Endothelial cell of umbilical vein (primary cell): ENCODE results near the gene NTRK2. TPM values are rescaled to one million over a fixed set of nuclear protein-coding genes. Genes with fewer than 3 reads are reported as not detected.

Experiments used
- BruUV-seq: library from RNA; stranded (reverse); fragments of 400-500 nt; replicated peaks from 2 replicates; lab custom pipeline; 2021; lab: Mats Ljungman, UMichigan
- CTCF ChIA-PET: fragments of 300-600, 350-600 bp; sonication (Branson Sonifier 250); formaldehyde crosslinking; loops from one replicate; lab custom pipeline; 2021; ENCODE audit warnings: antibody characterized with exemption, inconsistent platforms; lab: Charles Lee
- POLR2A ChIA-PET: fragments of 300-600, 350-600 bp; sonication (Branson Sonifier 250); formaldehyde crosslinking; loops from one replicate; lab custom pipeline; 2021; ENCODE audit warnings: antibody characterized with exemption, inconsistent platforms; lab: Charles Lee
- DNase-seq: peaks from one replicate; pipeline ENCODE4 v3.0.0-alpha.2; 2011; ENCODE audit warnings: low read depth, low spot score
- FAIRE-seq: peaks from 2 replicates; lab custom pipeline; 2011; peaks lifted over from hg19 to GRCh38; lab: Jason Lieb, UNC
- H2AFZ ChIP-seq: 2 replicates; pipeline ENCODE4 v1.6.0; 2012; ENCODE audit warnings: low read depth, low read length, control low read depth, inconsistent platforms
- H3K27ac ChIP-seq: 2 replicates; pipeline ENCODE4 v1.5.1; 2011; ENCODE audit warnings: low read depth, mild to moderate bottlenecking, control low read depth, low read length, moderate library complexity; ENCODE audit not compliant: insufficient read depth
- H3K27me3 ChIP-seq, 2 experiments: 2 replicates each; pipeline versions ENCODE4 v1.6.0 to v1.6.1; 2011; ENCODE audit warnings: low read length in 2 of 2, mixed read lengths in 1 of 2; ENCODE audit not compliant: control insufficient read depth in 2 of 2, insufficient read depth in 2 of 2
- H3K36me3 ChIP-seq, 2 experiments: 2 replicates in 1 of 2; 3 replicates in 1 of 2; pipeline ENCODE4 v1.5.1; 2011; ENCODE audit warnings: low read length in 2 of 2, mild to moderate bottlenecking in 1 of 2, moderate library complexity in 1 of 2; ENCODE audit not compliant: control insufficient read depth in 2 of 2, insufficient read depth in 2 of 2; ENCODE audit errors: extremely low read depth in 1 of 2
- H3K4me1 ChIP-seq: 3 replicates; pipeline ENCODE4 v1.5.1; 2011; ENCODE audit warnings: mild to moderate bottlenecking, low read length; ENCODE audit not compliant: control insufficient read depth, insufficient read depth; ENCODE audit errors: extremely low read depth
- H3K4me2 ChIP-seq: 2 replicates; pipeline ENCODE4 v1.6.1; 2011; ENCODE audit warnings: low read length, control low read depth, mixed read lengths; ENCODE audit not compliant: insufficient read depth
- H3K4me3 ChIP-seq, 3 experiments: fragments of 200-600 bp in 1 of 3; sonication (generic), shearing (Covaris generic) in 1 of 3; replicated peaks in 1 of 3; 2 replicates each; pipeline ENCODE4 v1.5.1; 2011 to 2016; ENCODE audit warnings: control low read depth in 3 of 3, low read length in 3 of 3, mild to moderate bottlenecking in 2 of 3, inconsistent platforms in 1 of 3, low read depth in 1 of 3, moderate library complexity in 1 of 3; ENCODE audit not compliant: insufficient read depth in 1 of 3
- H3K79me2 ChIP-seq: 2 replicates; pipeline ENCODE4 v1.6.0; 2012; ENCODE audit warnings: low read length, inconsistent platforms; ENCODE audit not compliant: control insufficient read depth, insufficient read depth
- H3K9ac ChIP-seq: replicated peaks from 2 replicates; pipeline ENCODE3; 2011; ENCODE audit warnings: low read length, control low read depth; ENCODE audit not compliant: insufficient read depth; ENCODE audit errors: extremely low read depth
- H3K9me1 ChIP-seq: replicated peaks from 3 replicates; pipeline ENCODE4 v1.6.0; 2011; ENCODE audit warnings: mild to moderate bottlenecking, low read length; ENCODE audit not compliant: control insufficient read depth, insufficient read depth; ENCODE audit errors: extremely low read depth
- H3K9me3 ChIP-seq: replicated peaks from 2 replicates; pipeline ENCODE4 v1.5.1; 2012; ENCODE audit warnings: low read length, inconsistent platforms; ENCODE audit not compliant: control insufficient read depth, insufficient read depth
- H4K20me1 ChIP-seq: replicated peaks from 2 replicates; pipeline ENCODE3; 2011; ENCODE audit warnings: mild to moderate bottlenecking, low read length; ENCODE audit not compliant: control insufficient read depth, insufficient read depth; ENCODE audit errors: extremely low read depth
- EZH2 ChIP-seq: IDR thresholded peaks from 2 replicates; pipeline ENCODE4 v1.6.1; 2012; ENCODE audit warnings: borderline replicate concordance, low read depth, mild to moderate bottlenecking, moderate library complexity, low read length, inconsistent platforms; ENCODE audit not compliant: severe bottlenecking
- FOS ChIP-seq: IDR thresholded peaks from 2 replicates; pipeline ENCODE4 v1.6.1; 2011; ENCODE audit warnings: mild to moderate bottlenecking, low read length, moderate library complexity, borderline replicate concordance; ENCODE audit not compliant: insufficient read depth
- GATA2 ChIP-seq: IDR thresholded peaks from 2 replicates; pipeline ENCODE4 v1.7.0; 2011; ENCODE audit warnings: low read depth, mild to moderate bottlenecking, moderate library complexity, mixed read lengths, low read length; ENCODE audit not compliant: insufficient read length, insufficient read depth
- JUN ChIP-seq: IDR thresholded peaks from 2 replicates; pipeline ENCODE4 v1.6.1; 2011; ENCODE audit warnings: borderline replicate concordance, low read depth; ENCODE audit not compliant: insufficient read length, insufficient read depth
- MAX ChIP-seq: IDR thresholded peaks from 2 replicates; pipeline ENCODE4 v1.6.1; 2011; ENCODE audit not compliant: insufficient read depth, insufficient read length
- MYC ChIP-seq: IDR thresholded peaks from one replicate; pipeline ENCODE4 v1.6.1; 2011; ENCODE audit warnings: mild to moderate bottlenecking, low read depth, low read length
- POLR2A ChIP-seq: IDR thresholded peaks from 2 replicates; pipeline ENCODE4 v1.6.1; 2012; ENCODE audit warnings: low read depth, mild to moderate bottlenecking, control low read depth, low read length
- POLR2AphosphoS5 ChIP-seq: IDR thresholded peaks from 2 replicates; pipeline ENCODE4 v1.6.1; 2012; ENCODE audit warnings: low read depth, mild to moderate bottlenecking, control low read depth, low read length, moderate library complexity; ENCODE audit not compliant: insufficient read depth
- dilution Hi-C: fragments of 300-500 bp; cut with MboI; formaldehyde crosslinking; loops from one replicate; pipeline ENCODE4 v1.15.0; 2019; ENCODE audit warnings: low sequenced_read_pairs; ENCODE audit not compliant: extremely low pct_ligation_motif_present
- intact Hi-C: fragments of 100-400 bp; cut with micrococcal nuclease; formaldehyde crosslinking; loops from one replicate; pipeline ENCODE4 v1.10.0; 2022
- polyA plus RNA-seq, 4 experiments: library from polyadenylated mRNA; depleted of rRNA in 3 of 4; stranded (reverse) in 3 of 4; unstranded in 1 of 4; fragments of >200 nt; gene quantifications; 2 replicates each; pipeline versions ENCODE4 v1.2.1 to v1.2.3, GENCODE V29; 2011 to 2012; ENCODE audit warnings: missing spikeins in 1 of 4
- total RNA-seq: library from RNA; stranded (reverse); gene quantifications from 2 replicates; pipeline ENCODE4 v1.2.3, GENCODE V29; 2021
- TF ChIP-seq, protein P1 (sequence below), 2 donors: IDR thresholded peaks; 1 replicate in 1 of 2; 2 replicates in 1 of 2; pipeline ENCODE4 v1.5.1; 2011; ENCODE audit warnings: low read length in 2 of 2, mild to moderate bottlenecking in 2 of 2, moderate library complexity in 2 of 2, control low read depth in 1 of 2, inconsistent platforms in 1 of 2, low read depth in 1 of 2; ENCODE audit not compliant: insufficient read depth in 1 of 2; ENCODE audit errors: extremely low read depth in 1 of 2

Gene NTRK2
- total and polyA plus RNA-seq, 2 donors (not counting 3 experiments of a cell fraction or from before 2014, with no cell fraction given) = 0.01 to 0.13 TPM

GRCh38 chr9:85007748-85008147, 338.2 kb downstream of the NTRK2 start:
- Histone ChIP-seq H3K4me1 (no peaks in the 10 kb centered on the region), H3K9me3 (no peaks in the 10 kb centered on the region), H3K4me2 (no peak overlapping the region), H3K79me2 (no peaks in the 10 kb centered on the region), H3K9ac (no peak overlapping the region), H3K9me1 (no peaks in the 10 kb centered on the region), H3K36me3 (no peaks in the 10 kb centered on the region), H2AFZ (no peak overlapping the region), H3K4me3 (no peak overlapping the region), H4K20me1 (no peaks in the 10 kb centered on the region), H3K27ac (no peak overlapping the region), H3K27me3 (no peaks in the 10 kb centered on the region)
- FAIRE-seq (no peak), DNase-seq (no peak)
- ChIA-PET POLR2A (no interaction called here), CTCF (interaction anchor here (1.7 kb wide), 1 partner anchor 10 kb away, joined by 6 read pairs; no protein-coding TSS in a partner anchor)
- no TSS peak for BruUV-seq
- intact Hi-C loops = no loop called here
- dilution Hi-C loops = no loop called here
- no peak for TF ChIP-seq FOS
- TF ChIP-seq, protein P1, sequence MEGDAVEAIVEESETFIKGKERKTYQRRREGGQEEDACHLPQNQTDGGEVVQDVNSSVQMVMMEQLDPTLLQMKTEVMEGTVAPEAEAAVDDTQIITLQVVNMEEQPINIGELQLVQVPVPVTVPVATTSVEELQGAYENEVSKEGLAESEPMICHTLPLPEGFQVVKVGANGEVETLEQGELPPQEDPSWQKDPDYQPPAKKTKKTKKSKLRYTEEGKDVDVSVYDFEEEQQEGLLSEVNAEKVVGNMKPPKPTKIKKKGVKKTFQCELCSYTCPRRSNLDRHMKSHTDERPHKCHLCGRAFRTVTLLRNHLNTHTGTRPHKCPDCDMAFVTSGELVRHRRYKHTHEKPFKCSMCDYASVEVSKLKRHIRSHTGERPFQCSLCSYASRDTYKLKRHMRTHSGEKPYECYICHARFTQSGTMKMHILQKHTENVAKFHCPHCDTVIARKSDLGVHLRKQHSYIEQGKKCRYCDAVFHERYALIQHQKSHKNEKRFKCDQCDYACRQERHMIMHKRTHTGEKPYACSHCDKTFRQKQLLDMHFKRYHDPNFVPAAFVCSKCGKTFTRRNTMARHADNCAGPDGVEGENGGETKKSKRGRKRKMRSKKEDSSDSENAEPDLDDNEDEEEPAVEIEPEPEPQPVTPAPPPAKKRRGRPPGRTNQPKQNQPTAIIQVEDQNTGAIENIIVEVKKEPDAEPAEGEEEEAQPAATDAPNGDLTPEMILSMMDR (IDR thresholded peaks at IDR 0.05; ENCODE audit: extremely low read depth in 1 of 2, insufficient read depth in 1 of 2, low read depth in 1 of 2, low read length in 2 of 2) = no peak
- TF ChIP-seq JUN = no peak
- no peak for TF ChIP-seq MYC
- TF ChIP-seq MAX = no peak
- no peak for TF ChIP-seq EZH2
- TF ChIP-seq POLR2A = no peak
- no peak for TF ChIP-seq POLR2AphosphoS5
- TF ChIP-seq GATA2 = no peak
